DOHH2 (cell line): ENCODE data around the gene PADI1.

Experiments
- H3F3A ChIP-seq: fragments of 200-600 bp; sonication (generic), shearing (Covaris generic); 2 replicates; pipeline ENCODE4 v1.6.0; 2016; ENCODE audit warnings: antibody characterized with exemption, mild to moderate bottlenecking; ENCODE audit not compliant: control insufficient read depth, insufficient read depth
- H3K27ac ChIP-seq: fragments of 200-600 bp; sonication (generic); 2 replicates; pipeline ENCODE4 v1.5.1; 2014; ENCODE audit warnings: low read depth, mild to moderate bottlenecking, low read length, moderate library complexity
- H3K27me3 ChIP-seq: fragments of 200-600 bp; sonication (generic); 2 replicates; pipeline ENCODE4 v1.6.1; 2014; ENCODE audit warnings: mild to moderate bottlenecking, low read length, mixed read lengths; ENCODE audit not compliant: control insufficient read depth
- H3K36me3 ChIP-seq: fragments of 200-600 bp; sonication (generic); 2 replicates; pipeline ENCODE4 v1.6.1; 2014; ENCODE audit warnings: mild to moderate bottlenecking, low read length, moderate library complexity, mixed read lengths; ENCODE audit not compliant: control insufficient read depth
- H3K4me1 ChIP-seq: fragments of 200-600 bp; sonication (generic); 2 replicates; pipeline ENCODE4 v1.6.1; 2014; ENCODE audit warnings: mild to moderate bottlenecking, low read length, mixed read lengths; ENCODE audit not compliant: control insufficient read depth
- H3K4me2 ChIP-seq: fragments of 200-600 bp; sonication (generic); 2 replicates; pipeline ENCODE4 v1.6.0; 2014; ENCODE audit warnings: mild to moderate bottlenecking, low read length, moderate library complexity
- H3K4me3 ChIP-seq: fragments of 200-600 bp; sonication (generic); 2 replicates; pipeline ENCODE4 v1.5.1; 2014; ENCODE audit warnings: mild to moderate bottlenecking, low read length, mixed read lengths
- H3K79me2 ChIP-seq: fragments of 200-600 bp; sonication (generic); 2 replicates; pipeline ENCODE4 v1.6.1; 2014; ENCODE audit warnings: mild to moderate bottlenecking, low read length, mixed read lengths; ENCODE audit not compliant: control insufficient read depth
- H3K9me2 ChIP-seq: fragments of 200-600 bp; sonication (generic); replicated peaks from 2 replicates; pipeline ENCODE4 v1.6.1; 2014; ENCODE audit warnings: mild to moderate bottlenecking, low read length, mixed read lengths; ENCODE audit not compliant: control insufficient read depth
- H3K9me3 ChIP-seq: fragments of 200-600 bp; sonication (generic); 2 replicates; pipeline ENCODE4 v1.6.1; 2014; ENCODE audit warnings: antibody characterized with exemption, low read length, mixed read lengths; ENCODE audit not compliant: control insufficient read depth, insufficient read depth
- H4K20me1 ChIP-seq: fragments of 200-600 bp; sonication (generic); 2 replicates; pipeline ENCODE4 v1.6.0; 2014; ENCODE audit warnings: low read depth, mild to moderate bottlenecking, antibody characterized with exemption, low read length, moderate library complexity; ENCODE audit not compliant: control insufficient read depth, insufficient read depth
- CTCF ChIP-seq: fragments of 200-600 bp; sonication (generic); IDR thresholded peaks from one replicate; pipeline ENCODE4 v1.5.1; 2014; ENCODE audit warnings: antibody characterized with exemption, mild to moderate bottlenecking, low read depth, low read length; ENCODE audit not compliant: poor library complexity, severe bottlenecking
- EZH2phosphoT487 ChIP-seq: fragments of 200-600 bp; sonication (generic); IDR thresholded peaks from 2 replicates; pipeline ENCODE4 v1.6.1; 2017; ENCODE audit warnings: borderline replicate concordance, mild to moderate bottlenecking, antibody characterized with exemption, low read length, moderate library complexity, mixed read lengths

PADI1 gene

GRCh38 chr1:17207046-17207445 is 2.1 kb downstream of the PADI1 start:
- no peaks in the 10 kb centered on the region for H3K9me2 ChIP-seq
- no peaks in the 10 kb centered on the region for H3F3A ChIP-seq
- peak overlapping the region; percentile 31 for H3K4me3 ChIP-seq
- H3K27ac ChIP-seq: no peak overlapping the region
- H3K4me1 ChIP-seq: peaks cover 21% of the 10 kb centered on the region
- 0 out of 2 replicates have a peak, but pooled peaks cover 5% of the 10 kb centered on the region for H4K20me1 ChIP-seq
- no peak for TF ChIP-seq CTCF
- TF ChIP-seq EZH2phosphoT487: no peak
- H3K4me2 ChIP-seq: peak overlapping the region; percentile 58
- no peaks in the 10 kb centered on the region for H3K36me3 ChIP-seq
- H3K27me3 ChIP-seq: peaks cover 18% of the 10 kb centered on the region
- no peaks in the 10 kb centered on the region for H3K9me3 ChIP-seq
- H3K79me2 ChIP-seq: no peaks in the 10 kb centered on the region

GRCh38 chr1:17207540-17207939 is 2.6 kb downstream of the PADI1 start:
- H3K9me2 ChIP-seq: no peaks in the 10 kb centered on the region
- H3K4me1 ChIP-seq: peaks cover 21% of the 10 kb centered on the region
- no peaks in the 10 kb centered on the region for H3K36me3 ChIP-seq
- no peaks in the 10 kb centered on the region for H3F3A ChIP-seq
- peak overlapping the region; percentile 31 for H3K4me3 ChIP-seq
- no peaks in the 10 kb centered on the region for H3K9me3 ChIP-seq
- H3K4me2 ChIP-seq: peak overlapping the region; percentile 58
- H3K27me3 ChIP-seq: peaks cover 22% of the 10 kb centered on the region
- TF ChIP-seq EZH2phosphoT487 (no peak), CTCF (no peak)
- no peaks in the 10 kb centered on the region for H3K79me2 ChIP-seq
- H3K27ac ChIP-seq: no peak overlapping the region
- 0 out of 2 replicates have a peak, but pooled peaks cover 5% of the 10 kb centered on the region for H4K20me1 ChIP-seq

GRCh38 chr1:17207966-17208418 is 3.1 kb downstream of the PADI1 start:
- peak overlapping the region; percentile 58 for H3K4me2 ChIP-seq
- peaks cover 20% of the 10 kb centered on the region; the same call in 1 of the 2 replicates for H3K27me3 ChIP-seq
- peak overlapping the region; percentile 31; the same call in 1 of the 2 replicates for H3K4me3 ChIP-seq

More at GRCh38 chr1:17207966-17208418, 3.1 kb downstream of the PADI1 start:
- Histone ChIP-seq H3K9me3 (no peaks in the 10 kb centered on the region), H3K27ac (no peak overlapping the region), H3F3A (no peaks in the 10 kb centered on the region), H3K9me2 (no peaks in the 10 kb centered on the region), H3K79me2 (no peaks in the 10 kb centered on the region), H3K36me3 (no peaks in the 10 kb centered on the region), H4K20me1 (0 out of 2 replicates have a peak, but pooled peaks cover 5% of the 10 kb centered on the region), H3K4me1 (peaks cover 21% of the 10 kb centered on the region)
- no peak for TF ChIP-seq EZH2phosphoT487
- TF ChIP-seq CTCF: no peak
